NCI-H2227 (cell line): ENCODE data around the gene NEDD4.
A peak's percentile ranks its signal among the peaks of the same experiment; 100 is the strongest.
"Not testable (repeated sequence)": the region's sequence is repeated elsewhere in the genome, so short reads cannot be mapped to it uniquely, and the experiment has no call there.

ENCODE experiments used
- DNase-seq: peaks from one replicate; lab custom pipeline; 2025; ENCODE audit not compliant: unreplicated experiment; lab: John Stamatoyannopoulos, UW

Gene NEDD4

DNA sequence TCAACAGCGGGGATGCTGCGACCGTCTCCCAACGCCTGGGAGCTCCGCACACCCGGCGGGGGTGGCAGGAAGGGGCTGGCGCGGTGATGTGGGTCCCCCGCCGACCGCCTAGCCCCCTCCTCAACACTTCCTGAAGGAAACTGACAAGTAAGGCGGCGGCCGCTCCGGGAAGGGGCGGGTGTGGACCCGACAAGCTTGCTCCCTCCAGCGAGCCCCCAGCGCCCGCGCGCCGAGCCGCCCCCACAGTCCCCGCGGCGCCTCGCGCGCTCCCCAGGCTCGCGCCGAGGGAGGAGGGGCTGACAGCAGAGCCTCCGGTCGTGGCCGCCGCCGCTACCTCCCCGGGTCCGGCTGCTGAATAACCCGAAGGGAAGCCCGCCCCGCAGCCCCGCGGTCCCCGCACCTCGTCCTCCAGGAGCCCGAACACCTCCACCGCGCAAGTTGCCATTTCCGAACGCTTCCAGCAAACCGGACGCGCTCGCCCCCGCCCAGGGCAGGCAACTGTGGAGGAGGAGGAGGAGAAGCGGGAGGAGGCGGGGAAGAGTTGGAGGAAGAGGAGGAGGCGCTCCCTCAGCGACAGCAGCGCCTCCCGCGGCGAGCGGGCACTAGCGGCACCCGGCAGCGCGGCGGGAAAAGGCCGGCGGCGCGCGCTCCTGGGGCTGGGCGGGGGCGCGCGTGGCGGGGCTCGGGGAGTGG, at the start of gene NEDD4:
NEDD4 (minus strand) TSS at position 502 of the 693 bp plus-strand sequence; CDS start at position 445, 57 bp downstream.
- DNase-seq = peak; percentile 84

- DNase-seq = no peak
Observed at GRCh38 chr15:56042498-56042897, 49.1 kb upstream of the NEDD4 start.

- no peak for DNase-seq
Observed at GRCh38 chr15:56042031-56042430, 48.6 kb upstream of the NEDD4 start.

- peak; percentile 16 for DNase-seq
Observed at GRCh38 chr15:56040081-56041035, 46.9 kb upstream of the NEDD4 start.

DNA sequence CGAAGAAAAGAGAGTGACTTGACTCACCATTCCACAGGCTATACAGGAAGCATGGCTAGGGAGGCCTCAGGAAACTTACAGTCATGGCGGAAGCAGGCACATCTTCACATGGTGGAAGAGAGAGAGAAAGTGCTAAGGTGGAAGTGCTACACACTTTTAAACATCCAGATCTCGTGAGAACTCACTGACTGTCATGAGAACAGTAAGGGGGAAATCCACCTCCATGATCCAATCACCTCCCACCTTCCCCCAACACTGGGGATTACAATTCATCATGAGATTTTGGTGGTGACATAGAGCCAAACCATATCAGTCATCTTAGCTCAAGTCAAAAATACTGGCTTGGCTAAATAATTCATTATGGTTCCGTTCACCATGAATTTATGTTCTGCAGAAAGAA, 45.3 kb upstream of the NEDD4 start:
- DNase-seq = no peak

- no peak for DNase-seq
Observed at GRCh38 chr15:56038015-56038414, 44.6 kb upstream of the NEDD4 start.

DNA sequence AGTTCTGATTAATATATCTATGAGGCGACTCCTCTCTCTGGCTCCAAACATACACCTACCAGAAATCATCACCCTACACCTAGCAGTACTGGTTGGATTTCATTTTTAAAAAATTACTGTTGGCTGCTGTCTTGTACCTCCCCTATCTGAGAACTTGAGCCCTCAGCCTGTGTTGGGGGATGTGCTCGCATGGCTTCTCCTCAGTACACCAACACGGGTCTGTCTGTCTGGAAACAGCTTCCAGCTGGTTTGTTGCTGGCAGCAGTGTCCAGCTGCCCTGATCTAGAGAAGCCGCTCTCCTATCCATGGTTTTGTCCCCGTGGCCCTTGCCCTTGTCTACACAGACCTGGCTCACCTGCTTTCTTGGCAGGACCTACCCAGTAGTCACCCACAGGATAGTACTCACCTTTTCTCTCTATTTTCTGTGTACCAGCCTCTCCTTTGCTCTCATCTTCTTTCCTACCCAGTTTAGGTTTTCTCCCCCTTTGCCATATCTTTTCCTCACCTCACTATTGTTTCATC, 43.2 kb upstream of the NEDD4 start:
- DNase-seq = no peak

DNA sequence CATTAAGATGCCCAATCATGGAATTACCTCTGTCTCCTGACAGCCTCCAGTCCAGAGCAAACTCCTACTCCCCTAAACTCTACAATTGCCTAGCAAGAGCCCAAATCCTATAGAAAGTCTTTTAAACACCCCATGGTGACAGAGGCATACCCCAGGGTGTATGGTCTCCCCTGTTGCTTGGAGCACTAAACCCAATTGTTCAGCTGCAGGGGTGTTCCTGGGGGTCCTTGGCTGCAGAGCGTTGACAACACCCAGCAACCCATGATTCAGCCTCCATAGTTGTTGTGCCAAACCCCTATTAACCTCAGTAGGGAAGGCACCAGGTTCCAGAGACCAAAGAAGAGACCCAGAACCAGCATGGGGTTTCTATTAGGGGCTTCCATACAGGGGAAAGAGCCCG, 41.8 kb upstream of the NEDD4 start:
- DNase-seq = no peak

GRCh38 chr15:56034514-56034913, 41.1 kb upstream of the NEDD4 start:
- no peak for DNase-seq

- no peak for DNase-seq
Observed at GRCh38 chr15:56032373-56032772, 39.0 kb upstream of the NEDD4 start.

DNA sequence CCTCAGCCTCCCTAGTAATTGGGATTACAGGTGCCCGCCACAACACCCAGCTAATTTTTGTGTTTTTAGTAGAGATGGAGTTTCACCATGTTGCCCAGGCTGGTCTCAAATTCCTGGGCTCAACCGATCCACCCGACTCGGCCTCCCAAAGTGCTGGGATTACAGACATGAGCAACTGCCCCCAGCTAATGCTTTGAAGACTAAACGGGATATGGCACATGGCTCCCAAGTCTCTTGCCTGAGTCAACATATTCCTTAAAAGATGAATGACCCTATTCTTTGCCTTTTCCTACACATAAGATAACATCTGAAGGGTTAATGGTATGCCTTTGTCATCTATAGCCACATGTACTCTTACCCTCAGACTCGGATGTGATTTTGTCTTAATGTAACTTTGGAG, 38.4 kb upstream of the NEDD4 start:
- no peak for DNase-seq

- DNase-seq = no peak
Observed at GRCh38 chr15:56031402-56031801, 38.0 kb upstream of the NEDD4 start.

- DNase-seq = no peak
Observed at GRCh38 chr15:56028430-56028829, 35.0 kb upstream of the NEDD4 start.

GRCh38 chr15:56023160-56023559, 29.7 kb upstream of the NEDD4 start:
- not testable (repeated sequence) for DNase-seq

GRCh38 chr15:56019819-56020486, 26.5 kb upstream of the NEDD4 start:
- DNase-seq = no peak

DNA sequence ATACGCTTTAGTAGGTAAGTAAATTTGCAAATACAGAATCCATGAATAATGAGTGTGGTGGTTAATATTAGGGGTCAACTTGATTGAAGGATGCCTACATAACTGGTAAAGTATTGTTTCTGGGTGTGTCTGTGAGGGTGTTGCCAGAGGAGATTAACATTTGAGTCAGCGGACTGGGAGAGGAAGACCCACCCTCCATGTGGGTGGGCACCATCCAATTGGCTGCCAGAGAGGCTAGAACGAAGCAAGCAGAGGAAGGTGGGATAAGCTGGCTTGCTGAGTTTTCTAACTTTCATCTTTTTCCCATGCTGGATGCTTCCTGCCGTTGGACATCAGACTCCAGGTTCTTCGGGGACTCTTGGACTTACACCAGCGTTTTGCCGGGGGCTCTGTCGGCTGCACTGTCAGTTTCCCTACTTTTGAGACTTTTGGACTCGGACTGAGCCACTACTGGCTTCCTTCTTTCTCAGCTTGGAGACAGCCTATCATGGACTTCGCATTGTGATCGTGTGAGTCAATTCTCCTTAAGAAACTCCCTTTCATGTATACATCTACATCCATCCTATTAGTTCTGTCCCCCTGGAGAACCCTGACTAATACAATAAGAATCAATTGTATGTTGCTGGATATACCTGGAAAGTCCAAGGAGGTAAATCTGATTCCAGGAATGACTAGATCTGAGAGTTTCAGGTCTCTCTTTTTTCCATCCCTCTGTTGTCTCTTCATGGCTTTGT, 25.8 kb upstream of the NEDD4 start:
- DNase-seq = peak; percentile 25

DNA sequence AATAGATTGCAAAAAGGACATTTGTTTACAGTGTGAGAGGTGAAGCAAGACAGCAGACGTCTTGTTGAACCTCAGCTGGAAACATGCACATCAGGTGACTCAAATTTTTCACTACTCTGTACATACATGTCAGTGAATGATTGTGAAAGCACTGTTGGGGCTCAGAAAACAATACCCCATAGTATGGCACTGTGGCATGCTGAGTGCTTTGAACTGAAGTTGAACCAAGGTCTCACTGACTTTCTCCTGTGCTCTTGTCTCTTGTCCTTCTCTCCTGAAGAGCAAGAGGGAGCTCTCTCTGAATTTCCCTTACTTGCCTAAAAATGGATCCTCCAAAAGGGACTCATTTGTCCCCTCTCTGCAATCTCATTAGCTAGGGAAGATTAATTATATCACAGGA, 24.5 kb upstream of the NEDD4 start:
- DNase-seq = no peak

- no peak for DNase-seq
Observed at GRCh38 chr15:56017511-56017910, 24.1 kb upstream of the NEDD4 start.

DNA sequence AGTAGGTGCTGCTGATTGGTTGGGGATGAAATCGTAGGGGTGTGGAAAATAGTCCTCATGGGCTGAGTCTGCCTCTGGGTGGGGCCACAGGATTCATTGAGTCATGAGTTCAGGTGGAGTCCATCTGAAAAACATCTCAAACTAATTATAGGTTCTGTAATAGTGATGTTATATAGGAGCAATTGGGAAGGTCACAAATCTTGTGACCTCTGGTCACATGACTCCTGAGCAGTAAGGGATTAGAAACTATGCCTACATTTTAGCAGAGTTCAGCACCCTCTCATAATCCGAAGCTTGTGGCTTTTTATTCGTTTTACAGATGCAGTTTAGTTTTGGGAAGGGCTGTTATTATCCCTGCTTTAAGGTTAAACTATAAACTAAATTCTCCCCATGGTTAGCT, 22.9 kb upstream of the NEDD4 start:
- DNase-seq = no peak

DNA sequence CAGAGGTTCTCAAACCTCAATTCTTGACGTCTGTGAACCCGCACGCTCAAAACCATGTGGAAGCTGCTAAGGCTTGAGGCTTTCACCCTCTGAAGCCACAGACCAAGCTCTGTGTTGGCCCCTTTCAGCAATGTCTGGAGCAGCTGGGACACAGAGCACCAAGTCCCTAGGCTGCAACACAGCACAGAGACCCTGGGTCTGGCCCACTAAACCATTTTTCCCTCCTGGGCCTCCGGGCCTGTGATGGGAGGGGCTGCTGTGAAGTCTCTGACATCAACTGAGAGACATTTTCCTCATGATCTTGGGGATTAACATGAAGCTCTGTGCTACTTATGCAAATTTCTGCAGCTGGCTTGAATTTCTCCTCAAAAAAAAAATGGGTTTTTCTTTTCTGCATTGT, 21.3 kb upstream of the NEDD4 start:
- DNase-seq = no peak

- DNase-seq = peak; percentile 37
Observed at GRCh38 chr15:56007053-56007452, 13.6 kb upstream of the NEDD4 start.
